Sigmoid colon (tissue), 7 donors: ENCODE data around the gene HSD17B2. TPM values are rescaled to one million over a fixed set of nuclear protein-coding genes. Genes with fewer than 3 reads are reported as not detected.

Source experiments
- DNase-seq: peaks from one replicate; pipeline ENCODE4 v3.0.0-alpha.2; 2019
- H3K27ac ChIP-seq, 4 donors: fragments of 200-600 bp; sonication (generic); one replicate each; pipeline ENCODE4 v1.5.1; 2016 to 2019; ENCODE audit warnings: mild to moderate bottlenecking in 1 of 4
- H3K27me3 ChIP-seq, 3 donors: fragments of 200-600 bp; sonication (generic); one replicate each; pipeline ENCODE4 v1.5.1; 2019; ENCODE audit warnings: mild to moderate bottlenecking in 1 of 3
- H3K36me3 ChIP-seq, 4 donors: fragments of 200-600 bp; sonication (generic); one replicate each; pipeline ENCODE4 v1.5.1; 2016 to 2019
- H3K4me1 ChIP-seq, 4 donors: fragments of 200-600 bp; sonication (generic); one replicate each; pipeline ENCODE4 v1.5.1; 2017 to 2019
- H3K4me3 ChIP-seq, 4 donors: fragments of 200-600 bp; sonication (generic); one replicate each; pipeline ENCODE4 v1.5.1; 2017 to 2019; ENCODE audit warnings: mild to moderate bottlenecking in 2 of 4, moderate library complexity in 1 of 4
- H3K9me3 ChIP-seq, 4 donors: fragments of 200-600 bp in 3 of 4; sonication (generic) in 3 of 4; one replicate each; pipeline versions ENCODE4 v1.5.1 to v1.6.1; 2013 to 2019
- EP300 ChIP-seq, 4 donors: sonication (generic); formaldehyde crosslinking; IDR thresholded peaks; one replicate each; pipeline ENCODE4 v1.6.1; 2017; ENCODE audit warnings: antibody characterized with exemption in 4 of 4
- POLR2A ChIP-seq, 2 donors: fragments of 450-650 bp; IDR thresholded peaks; one replicate each; pipeline ENCODE4 v1.6.1; 2016; ENCODE audit warnings: antibody characterized with exemption in 2 of 2, mild to moderate bottlenecking in 2 of 2, moderate library complexity in 2 of 2
- POLR2AphosphoS5 ChIP-seq, 4 donors: sonication (generic); formaldehyde crosslinking; IDR thresholded peaks; one replicate each; pipeline ENCODE4 v1.6.1; 2017; ENCODE audit warnings: antibody characterized with exemption in 4 of 4
- WGBS, 2 donors: extraction: QIAGEN DNeasy Blood & Tissue Kit; methylation state at CpG; one replicate each; pipeline ENCODE4 v1.1.7; 2013; 5-methylcytosine and 5-hydroxymethylcytosine counted together
- intact Hi-C: fragments of 100-400 bp; cut with DNase I; formaldehyde crosslinking; loops from one replicate; pipeline ENCODE4 v1.15.1; 2023
- polyA plus RNA-seq, 3 donors: library from polyadenylated mRNA; stranded (reverse); fragments of 200-250 nt; gene quantifications; one replicate each; pipeline ENCODE4 v1.2.3, GENCODE V29; 2013
- total RNA-seq, 4 donors: library from RNA; depleted of rRNA; stranded (reverse); fragments of >200 nt; gene quantifications; one replicate each; pipeline ENCODE4 v1.1.0, GENCODE V29; 2016
- TF ChIP-seq, protein P1 (sequence below), 4 experiments: fragments of 450-650 bp in 3 of 4; fragments of 200-600 bp in 1 of 4; IDR thresholded peaks; one replicate each; pipeline ENCODE4 v1.5.1; 2016 to 2019; ENCODE audit warnings: antibody characterized with exemption in 4 of 4, mild to moderate bottlenecking in 3 of 4, moderate library complexity in 2 of 4
- donor health status: healthy with polysubstance abuse.
- donor health status: Bipolar disorder and iron deficiency.
- donor health status: healthy.

Gene HSD17B2
- total and polyA plus RNA-seq, 7 donors, result 27.3 to 46.0 (median 32.4) TPM; not detected in 4

DNA sequence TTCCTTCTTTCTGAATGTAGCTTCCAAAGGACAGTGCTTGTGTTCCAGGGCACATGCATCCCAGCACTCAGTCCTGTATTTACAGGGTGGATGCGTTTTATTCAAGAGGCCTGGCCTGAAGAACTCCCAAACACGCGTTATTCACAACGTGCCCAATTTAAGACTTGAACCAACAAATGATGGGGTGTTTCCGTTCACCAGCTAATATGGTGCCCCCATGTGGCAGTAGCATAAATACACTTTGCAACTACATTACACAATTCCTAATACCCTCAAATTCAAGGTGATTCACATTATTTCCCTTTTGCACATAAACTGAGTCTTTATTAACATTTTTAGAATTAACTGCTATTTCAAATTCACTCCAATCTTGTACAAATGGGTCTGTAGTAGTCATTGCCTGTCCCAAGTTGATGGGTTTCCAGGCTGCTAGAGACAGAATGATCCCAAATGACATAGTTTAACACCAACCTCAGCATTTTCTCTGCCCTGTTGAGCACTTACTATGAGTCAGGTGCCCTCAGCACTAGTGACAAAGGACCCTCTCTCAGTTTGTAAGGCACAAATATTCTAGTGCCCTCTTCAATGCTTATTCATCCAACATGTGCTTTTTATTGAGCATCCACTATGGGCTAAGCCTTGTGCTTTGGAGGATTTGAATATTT is 26.9 kb downstream of the HSD17B2 start:
- no peak overlapping the region for H3K27ac ChIP-seq
- H3K36me3 ChIP-seq, result no peaks in the 10 kb centered on the region
- DNase-seq, result no peak
- no peaks in the 10 kb centered on the region for H3K9me3 ChIP-seq
- intact Hi-C loops, result no loop called here
- no peak overlapping the region for H3K4me3 ChIP-seq
- no peaks in the 10 kb centered on the region for H3K4me1 ChIP-seq
- 53 to 63% methylated on average over 5 of the region's 5 CpGs for WGBS, 2 donors
- no peak for TF ChIP-seq EP300 (IDR thresholded peaks at IDR 0.05)
- no peak for TF ChIP-seq POLR2A (IDR thresholded peaks at IDR 0.05)
- TF ChIP-seq, protein P1, sequence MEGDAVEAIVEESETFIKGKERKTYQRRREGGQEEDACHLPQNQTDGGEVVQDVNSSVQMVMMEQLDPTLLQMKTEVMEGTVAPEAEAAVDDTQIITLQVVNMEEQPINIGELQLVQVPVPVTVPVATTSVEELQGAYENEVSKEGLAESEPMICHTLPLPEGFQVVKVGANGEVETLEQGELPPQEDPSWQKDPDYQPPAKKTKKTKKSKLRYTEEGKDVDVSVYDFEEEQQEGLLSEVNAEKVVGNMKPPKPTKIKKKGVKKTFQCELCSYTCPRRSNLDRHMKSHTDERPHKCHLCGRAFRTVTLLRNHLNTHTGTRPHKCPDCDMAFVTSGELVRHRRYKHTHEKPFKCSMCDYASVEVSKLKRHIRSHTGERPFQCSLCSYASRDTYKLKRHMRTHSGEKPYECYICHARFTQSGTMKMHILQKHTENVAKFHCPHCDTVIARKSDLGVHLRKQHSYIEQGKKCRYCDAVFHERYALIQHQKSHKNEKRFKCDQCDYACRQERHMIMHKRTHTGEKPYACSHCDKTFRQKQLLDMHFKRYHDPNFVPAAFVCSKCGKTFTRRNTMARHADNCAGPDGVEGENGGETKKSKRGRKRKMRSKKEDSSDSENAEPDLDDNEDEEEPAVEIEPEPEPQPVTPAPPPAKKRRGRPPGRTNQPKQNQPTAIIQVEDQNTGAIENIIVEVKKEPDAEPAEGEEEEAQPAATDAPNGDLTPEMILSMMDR (IDR thresholded peaks at IDR 0.05), result no peak
- H3K27me3 ChIP-seq, result no peaks in the 10 kb centered on the region

DNA sequence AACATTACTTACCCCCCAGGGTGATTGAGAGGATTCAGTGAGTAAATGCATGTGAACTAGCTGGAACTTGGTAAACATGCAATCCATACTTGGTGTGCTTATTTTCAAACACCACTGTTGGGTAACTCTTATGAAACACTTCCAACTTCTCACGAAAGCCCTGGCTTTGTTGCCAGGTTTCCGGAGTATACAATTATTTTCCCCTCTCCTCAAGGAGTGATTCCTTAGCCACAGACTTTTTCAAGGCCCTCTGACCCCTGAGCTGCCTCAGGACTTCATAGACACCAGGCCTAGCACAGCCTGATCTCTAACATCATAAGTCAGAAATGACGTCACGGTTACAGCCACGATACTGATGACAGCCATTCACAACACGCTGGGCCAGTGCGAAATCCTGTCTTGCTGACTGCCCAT is 27.6 kb downstream of the HSD17B2 start:
- no peak for TF ChIP-seq EP300 (IDR thresholded peaks at IDR 0.05)
- no peak for TF ChIP-seq POLR2A (IDR thresholded peaks at IDR 0.05)
- no peak for TF ChIP-seq POLR2AphosphoS5 (IDR thresholded peaks at IDR 0.05)
- TF ChIP-seq, protein P1 (IDR thresholded peaks at IDR 0.05), result no peak
- no peaks in the 10 kb centered on the region for H3K27me3 ChIP-seq
- H3K9me3 ChIP-seq, result no peaks in the 10 kb centered on the region
- no peak overlapping the region for H3K27ac ChIP-seq
- H3K4me3 ChIP-seq, result no peak overlapping the region
- WGBS, 2 donors, result 84 to 88% methylated on average over 7 of the region's 7 CpGs
- DNase-seq, result no peak
- intact Hi-C loops, result no loop called here
- no peaks in the 10 kb centered on the region for H3K36me3 ChIP-seq
- H3K4me1 ChIP-seq, result no peaks in the 10 kb centered on the region

DNA sequence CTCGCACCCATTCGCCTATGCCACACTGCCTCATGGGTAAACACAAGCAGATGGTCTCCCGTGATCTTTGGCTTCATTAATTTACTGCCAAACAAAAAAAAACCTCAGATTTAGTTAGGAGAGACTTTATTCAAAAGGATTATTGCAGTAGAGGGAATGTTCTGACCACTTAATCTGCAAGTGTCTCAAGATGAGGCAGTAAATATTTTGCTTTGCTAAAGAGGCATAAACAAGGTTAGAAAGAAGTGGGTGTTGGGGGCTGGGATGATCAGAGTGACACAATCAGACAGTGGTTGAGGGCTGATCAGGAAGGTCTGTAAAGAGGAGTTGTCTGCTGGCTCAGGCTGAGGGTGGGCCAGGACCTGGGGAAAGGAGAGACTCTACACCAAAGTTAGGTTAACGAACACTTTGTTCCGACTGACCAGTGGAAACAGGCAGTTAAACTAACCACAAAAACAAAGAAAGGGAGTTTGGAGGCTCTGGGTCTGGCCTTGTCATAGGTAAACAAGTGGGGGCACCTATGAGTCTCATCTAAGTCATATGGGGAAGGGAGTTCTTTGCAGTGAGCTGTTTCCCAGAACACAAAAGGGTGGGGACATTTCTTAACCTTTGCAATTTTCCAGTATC is 28.5 kb downstream of the HSD17B2 start:
- Histone ChIP-seq H3K27me3 (no peaks in the 10 kb centered on the region), H3K9me3 (no peaks in the 10 kb centered on the region), H3K36me3 (no peaks in the 10 kb centered on the region), H3K4me3 (no peak overlapping the region), H3K4me1 (no peaks in the 10 kb centered on the region), H3K27ac (no peak overlapping the region)
- DNase-seq, result no peak
- WGBS, 2 donors, result 42 to 62% methylated on average over 5 of the region's 5 CpGs
- intact Hi-C loops, result no loop called here
- no peak for TF ChIP-seq POLR2A (IDR thresholded peaks at IDR 0.05)
- TF ChIP-seq EP300 (IDR thresholded peaks at IDR 0.05), result no peak
- TF ChIP-seq, protein P1 (IDR thresholded peaks at IDR 0.05), result no peak
- TF ChIP-seq POLR2AphosphoS5 (IDR thresholded peaks at IDR 0.05), result no peak

DNA sequence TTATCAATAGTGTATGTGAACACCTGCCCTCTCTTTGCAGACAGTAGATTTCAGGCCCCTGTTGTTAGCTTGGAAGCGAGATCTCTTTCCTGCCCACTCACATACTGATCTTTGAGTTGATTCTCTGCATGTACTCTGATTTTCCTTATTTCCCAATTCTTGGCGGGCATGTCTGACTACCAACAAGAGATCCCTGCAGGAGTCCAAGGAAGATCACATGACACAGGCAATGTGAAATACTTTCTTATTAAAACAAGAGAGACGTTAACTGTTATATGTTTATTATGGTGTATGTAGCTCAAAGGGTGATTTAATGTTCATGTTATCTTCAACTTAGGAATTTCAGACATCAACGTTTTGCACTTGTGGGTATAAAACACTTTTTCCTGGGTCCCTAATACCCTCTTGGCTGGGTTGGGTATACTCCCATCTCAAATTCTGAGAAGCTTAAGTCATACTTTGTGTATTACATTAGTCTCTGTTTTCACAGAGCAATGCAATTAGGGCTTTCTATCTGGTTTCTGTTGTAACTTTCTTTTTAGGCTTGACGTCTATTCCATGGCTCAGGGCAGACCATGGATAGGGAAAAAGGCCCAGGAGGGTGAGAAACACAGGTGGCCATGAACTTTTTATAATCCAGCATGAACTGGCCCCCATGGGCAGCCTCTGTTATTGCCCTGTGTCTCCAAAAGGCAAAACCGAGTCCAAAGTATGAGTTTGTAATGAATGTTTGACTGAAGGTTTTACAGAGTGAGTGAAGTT is 32.2 kb downstream of the HSD17B2 start:
- 19 to 64% methylated on average over 6 of the region's 6 CpGs for WGBS, 2 donors
- Histone ChIP-seq H3K4me3 (no peak overlapping the region), H3K9me3 (no peaks in the 10 kb centered on the region), H3K36me3 (no peaks in the 10 kb centered on the region), H3K4me1 (peaks cover 0 to 4% (median 0%) of the 10 kb centered on the region in 4 donors), H3K27me3 (no peaks in the 10 kb centered on the region), H3K27ac (no peak overlapping the region)
- DNase-seq, result no peak
- intact Hi-C loops, result no loop called here
- TF ChIP-seq EP300 (IDR thresholded peaks at IDR 0.05) (no peak), POLR2AphosphoS5 (IDR thresholded peaks at IDR 0.05) (no peak), POLR2A (IDR thresholded peaks at IDR 0.05) (no peak)
- TF ChIP-seq, protein P1 (IDR thresholded peaks at IDR 0.05), result no peak
